ENCODE results near the gene HPD. TPM values are rescaled to one million over a fixed set of nuclear protein-coding genes. Genes with fewer than 3 reads are reported as not detected.

Gene HPD
- total RNA-seq, 1 experiment from 2014 or later = 0.39 TPM

GRCh38 chr12:121892673-121893561 lies 34.3 kb upstream of the HPD start:
- no peak overlapping the region for H3K4me3 Mint-ChIP-seq
- no peak for DNase-seq (ENCODE audit: low spot score)
- H3K36me3 Mint-ChIP-seq = peaks cover 11% of the 10 kb centered on the region
- POLR2A ChIA-PET = no interaction called here
- H3K9me3 Mint-ChIP-seq = peaks cover 5% of the 10 kb centered on the region; the same call in 1 of the 2 replicates
- CTCF ChIA-PET = interaction anchor here (0.6 to 4.3 kb wide), 9 partner anchors 24 to 103 kb away, joined by 3 to 40 read pairs (median 4); partner anchors contain the start of genes CFAP251 and RHOF
- H3K4me1 Mint-ChIP-seq = peaks cover 24% of the 10 kb centered on the region
- H3K27me3 Mint-ChIP-seq (ENCODE audit: low read depth) = peaks cover 18% of the 10 kb centered on the region
- ATAC-seq = no peak
- no peak overlapping the region for H3K27ac Mint-ChIP-seq
- TF ChIP-seq, protein P1, sequence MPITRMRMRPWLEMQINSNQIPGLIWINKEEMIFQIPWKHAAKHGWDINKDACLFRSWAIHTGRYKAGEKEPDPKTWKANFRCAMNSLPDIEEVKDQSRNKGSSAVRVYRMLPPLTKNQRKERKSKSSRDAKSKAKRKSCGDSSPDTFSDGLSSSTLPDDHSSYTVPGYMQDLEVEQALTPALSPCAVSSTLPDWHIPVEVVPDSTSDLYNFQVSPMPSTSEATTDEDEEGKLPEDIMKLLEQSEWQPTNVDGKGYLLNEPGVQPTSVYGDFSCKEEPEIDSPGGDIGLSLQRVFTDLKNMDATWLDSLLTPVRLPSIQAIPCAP (CRISPR knock-in tag; IDR thresholded peaks at IDR 0.05) = no peak
- TF ChIP-seq NR3C1 (CRISPR knock-in tag; conservative IDR thresholded peaks at IDR 0.05; ENCODE audit: low read depth) (no peak), SOX15 (CRISPR knock-in tag; IDR thresholded peaks at IDR 0.05) (no peak), PRDM15 (CRISPR knock-in tag; IDR thresholded peaks at IDR 0.05) (no peak), ARID4B (CRISPR knock-in tag; IDR thresholded peaks at IDR 0.05; ENCODE audit: borderline replicate concordance) (no peak), KAT7 (CRISPR knock-in tag; IDR thresholded peaks at IDR 0.05; ENCODE audit: borderline replicate concordance) (no peak), ESRRA (CRISPR knock-in tag; IDR thresholded peaks at IDR 0.05; ENCODE audit: borderline replicate concordance) (no peak), JAZF1 (CRISPR knock-in tag; IDR thresholded peaks at IDR 0.05) (no peak), ZNF317 (CRISPR knock-in tag; IDR thresholded peaks at IDR 0.05; ENCODE audit: borderline replicate concordance, low read depth) (no peak), AR (CRISPR knock-in tag; IDR thresholded peaks at IDR 0.05) (no peak), USF1 (CRISPR knock-in tag; IDR thresholded peaks at IDR 0.05) (no peak), MLX (CRISPR knock-in tag; IDR thresholded peaks at IDR 0.05) (no peak)
- TF ChIP-seq, protein P2, sequence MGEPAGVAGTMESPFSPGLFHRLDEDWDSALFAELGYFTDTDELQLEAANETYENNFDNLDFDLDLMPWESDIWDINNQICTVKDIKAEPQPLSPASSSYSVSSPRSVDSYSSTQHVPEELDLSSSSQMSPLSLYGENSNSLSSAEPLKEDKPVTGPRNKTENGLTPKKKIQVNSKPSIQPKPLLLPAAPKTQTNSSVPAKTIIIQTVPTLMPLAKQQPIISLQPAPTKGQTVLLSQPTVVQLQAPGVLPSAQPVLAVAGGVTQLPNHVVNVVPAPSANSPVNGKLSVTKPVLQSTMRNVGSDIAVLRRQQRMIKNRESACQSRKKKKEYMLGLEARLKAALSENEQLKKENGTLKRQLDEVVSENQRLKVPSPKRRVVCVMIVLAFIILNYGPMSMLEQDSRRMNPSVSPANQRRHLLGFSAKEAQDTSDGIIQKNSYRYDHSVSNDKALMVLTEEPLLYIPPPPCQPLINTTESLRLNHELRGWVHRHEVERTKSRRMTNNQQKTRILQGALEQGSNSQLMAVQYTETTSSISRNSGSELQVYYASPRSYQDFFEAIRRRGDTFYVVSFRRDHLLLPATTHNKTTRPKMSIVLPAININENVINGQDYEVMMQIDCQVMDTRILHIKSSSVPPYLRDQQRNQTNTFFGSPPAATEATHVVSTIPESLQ (CRISPR knock-in tag; IDR thresholded peaks at IDR 0.05) = no peak
- TF ChIP-seq, protein P3, sequence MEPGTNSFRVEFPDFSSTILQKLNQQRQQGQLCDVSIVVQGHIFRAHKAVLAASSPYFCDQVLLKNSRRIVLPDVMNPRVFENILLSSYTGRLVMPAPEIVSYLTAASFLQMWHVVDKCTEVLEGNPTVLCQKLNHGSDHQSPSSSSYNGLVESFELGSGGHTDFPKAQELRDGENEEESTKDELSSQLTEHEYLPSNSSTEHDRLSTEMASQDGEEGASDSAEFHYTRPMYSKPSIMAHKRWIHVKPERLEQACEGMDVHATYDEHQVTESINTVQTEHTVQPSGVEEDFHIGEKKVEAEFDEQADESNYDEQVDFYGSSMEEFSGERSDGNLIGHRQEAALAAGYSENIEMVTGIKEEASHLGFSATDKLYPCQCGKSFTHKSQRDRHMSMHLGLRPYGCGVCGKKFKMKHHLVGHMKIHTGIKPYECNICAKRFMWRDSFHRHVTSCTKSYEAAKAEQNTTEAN (CRISPR knock-in tag; IDR thresholded peaks at IDR 0.05) = no peak
- TF ChIP-seq, protein P4, sequence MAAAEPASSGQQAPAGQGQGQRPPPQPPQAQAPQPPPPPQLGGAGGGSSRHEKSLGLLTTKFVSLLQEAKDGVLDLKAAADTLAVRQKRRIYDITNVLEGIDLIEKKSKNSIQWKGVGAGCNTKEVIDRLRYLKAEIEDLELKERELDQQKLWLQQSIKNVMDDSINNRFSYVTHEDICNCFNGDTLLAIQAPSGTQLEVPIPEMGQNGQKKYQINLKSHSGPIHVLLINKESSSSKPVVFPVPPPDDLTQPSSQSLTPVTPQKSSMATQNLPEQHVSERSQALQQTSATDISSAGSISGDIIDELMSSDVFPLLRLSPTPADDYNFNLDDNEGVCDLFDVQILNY (CRISPR knock-in tag; IDR thresholded peaks at IDR 0.05) = no peak
